Inflammatory macrophage (primary cell): ENCODE data around the gene ERC2.

Source experiments
- DNase-seq, 2 donors: peaks; one replicate each; pipeline ENCODE4 v3.0.0-alpha.2; 2020 to 2022

Gene ERC2

DNA sequence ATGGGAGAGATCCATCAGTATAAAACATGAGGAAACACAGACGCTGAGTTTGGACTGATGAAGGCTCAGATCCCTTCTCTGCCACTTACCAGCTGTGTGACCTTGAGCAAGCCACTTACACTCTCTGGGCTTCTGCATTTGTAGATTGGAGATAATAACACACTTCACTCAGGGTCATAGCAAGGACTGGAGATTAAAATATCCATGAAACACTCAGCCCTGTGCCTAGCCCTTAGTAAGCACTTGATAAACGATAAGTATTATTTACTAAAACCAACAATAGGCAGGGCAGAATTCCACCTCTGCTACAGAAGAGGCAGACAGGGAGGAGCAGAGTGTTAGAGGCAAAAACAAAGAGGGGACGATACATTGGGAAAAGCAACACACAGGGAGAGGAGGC lies 560.7 kb downstream of the ERC2 start:
- no peak for DNase-seq

GRCh38 chr3:55906896-55907295 lies 561.4 kb downstream of the ERC2 start:
- DNase-seq = no peak

DNA sequence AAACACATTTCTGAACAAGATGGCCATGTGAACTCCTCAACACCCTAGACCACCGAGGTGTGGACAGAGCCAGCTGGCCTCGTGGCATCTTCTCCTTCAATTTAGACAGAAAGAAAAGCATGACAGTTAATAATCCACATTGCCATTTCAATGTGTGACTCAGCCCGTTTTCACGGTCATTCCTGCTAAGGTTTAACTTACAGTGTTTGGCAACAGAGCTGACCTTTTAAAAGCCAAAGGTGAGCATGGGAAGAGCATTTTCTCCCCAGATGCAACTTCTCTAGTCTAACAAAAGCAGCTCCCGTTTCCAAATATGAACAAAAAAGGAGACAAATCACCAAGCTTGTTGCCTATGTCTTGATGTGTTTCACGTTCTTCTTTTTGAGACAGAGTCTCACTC lies 563.6 kb downstream of the ERC2 start:
- DNase-seq = no peak

DNA sequence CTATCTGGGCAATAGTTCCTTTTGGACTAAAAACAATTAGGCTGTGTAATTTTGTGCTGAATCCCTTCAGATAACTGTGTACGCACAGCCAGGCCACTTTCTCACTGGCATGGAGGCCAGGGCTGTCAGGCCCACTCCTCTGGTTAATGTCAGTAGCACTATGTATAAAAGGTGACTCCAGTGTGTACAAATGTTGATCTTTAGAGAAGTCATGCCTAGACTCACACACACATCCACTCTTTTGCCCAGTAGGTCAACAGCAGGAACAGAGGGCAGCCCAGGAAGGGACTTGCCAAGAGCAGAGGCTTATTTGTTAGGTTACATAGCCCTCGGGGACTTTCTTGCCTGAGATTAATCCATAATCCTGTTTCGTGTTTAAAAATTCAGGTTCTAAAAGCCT lies 564.6 kb downstream of the ERC2 start:
- DNase-seq = no peak

- DNase-seq = no peak
Observed at GRCh38 chr3:55902221-55902900, 565.9 kb downstream of the ERC2 start.

GRCh38 chr3:55899887-55900286 lies 568.4 kb downstream of the ERC2 start:
- no peak for DNase-seq

DNA sequence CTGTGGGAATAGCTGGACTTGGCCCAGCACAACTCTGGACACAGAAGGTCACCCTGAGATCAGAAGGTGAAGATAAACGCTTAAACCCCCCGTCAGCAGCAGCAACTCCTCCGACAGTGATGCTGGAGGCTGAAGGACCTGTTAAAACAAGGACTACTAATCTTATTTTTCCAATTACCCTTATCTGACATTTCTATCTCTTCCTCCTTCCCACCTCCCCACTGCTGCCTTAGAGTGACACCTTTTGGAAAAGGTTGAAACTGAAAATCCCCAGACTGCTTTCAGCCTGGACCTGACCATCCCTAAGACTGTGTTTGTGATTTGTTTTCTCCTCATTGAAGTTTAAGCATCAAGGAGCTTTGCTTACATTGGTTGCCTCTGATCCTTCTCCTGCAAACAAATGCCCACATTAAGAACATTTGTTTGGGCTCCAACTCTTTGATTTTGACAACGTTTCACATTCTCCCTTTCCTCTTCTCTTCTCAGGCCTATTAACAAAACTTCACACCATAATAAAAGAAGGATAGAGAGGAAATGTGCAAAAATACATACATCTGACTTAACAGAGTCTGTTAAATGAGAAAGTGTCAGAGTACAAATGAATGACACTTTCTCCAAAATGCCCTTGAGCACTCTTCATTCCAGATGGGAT lies 570.6 kb downstream of the ERC2 start:
- DNase-seq = no peak

DNA sequence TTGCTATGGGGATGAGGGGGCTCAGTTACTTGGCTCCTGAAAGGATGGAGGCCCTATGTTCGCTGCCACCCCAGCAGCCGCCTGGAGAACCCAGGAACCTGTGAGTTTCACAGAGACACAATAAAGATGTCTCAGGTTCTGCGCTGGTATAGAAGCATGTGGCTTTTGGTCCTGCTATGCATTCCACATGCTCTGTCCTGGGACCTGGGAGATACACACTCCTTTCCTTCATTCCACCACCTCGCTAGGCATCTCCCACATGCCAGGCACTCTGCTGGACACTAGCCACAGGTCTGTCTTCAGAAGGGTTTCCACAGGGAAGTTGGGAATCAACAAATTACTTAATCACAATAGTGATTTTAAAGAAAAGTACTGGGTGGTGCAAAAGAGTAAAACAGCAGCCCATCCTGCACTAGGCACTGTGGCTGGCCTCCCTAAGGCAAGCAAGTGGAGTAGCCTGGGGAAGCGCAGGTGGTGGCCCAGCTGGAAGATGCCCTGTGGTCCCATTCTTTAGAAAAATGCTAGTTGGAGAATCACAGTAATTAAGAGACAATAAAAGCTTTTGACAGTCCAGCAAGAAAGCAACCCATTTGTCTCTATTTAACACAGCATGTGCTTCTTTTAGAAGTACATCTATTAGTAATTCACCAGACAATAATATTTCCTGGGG lies 572.2 kb downstream of the ERC2 start:
- DNase-seq = no peak

- no peak for DNase-seq
Observed at GRCh38 chr3:55894605-55895004, 573.7 kb downstream of the ERC2 start.

GRCh38 chr3:55893045-55893664 lies 575.1 kb downstream of the ERC2 start:
- DNase-seq = no peak

- no peak for DNase-seq
Observed at GRCh38 chr3:55891106-55891505, 577.2 kb downstream of the ERC2 start.

DNA sequence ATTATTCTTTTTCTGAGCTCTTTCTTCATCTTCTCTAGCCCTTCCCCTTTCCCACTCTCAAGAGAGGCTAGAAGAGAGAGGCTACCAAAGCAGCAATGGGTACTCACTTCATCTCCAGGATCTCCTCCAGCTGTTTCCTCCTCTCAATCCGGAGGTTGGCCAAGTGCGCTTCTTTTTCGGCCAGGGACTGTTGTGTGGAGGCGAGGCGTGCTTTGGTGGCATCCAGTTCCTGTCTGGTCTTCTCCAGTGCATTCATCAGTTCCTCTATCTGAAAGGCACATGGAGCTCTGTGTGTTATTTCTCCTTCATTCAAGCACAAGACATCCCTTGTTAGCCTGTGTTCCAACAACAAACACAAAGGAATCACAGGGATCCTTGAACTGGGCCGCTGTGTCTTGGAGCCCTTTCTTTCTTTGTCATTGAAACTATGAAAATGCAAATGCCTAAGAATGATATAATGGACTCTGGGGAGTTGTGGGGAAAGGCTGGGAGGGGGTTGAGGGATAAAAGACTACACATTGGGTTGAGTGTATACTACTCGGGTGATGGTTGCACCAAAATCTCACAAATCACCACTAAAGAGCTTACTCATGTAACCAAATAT lies 579.9 kb downstream of the ERC2 start:
- DNase-seq = no peak

DNA sequence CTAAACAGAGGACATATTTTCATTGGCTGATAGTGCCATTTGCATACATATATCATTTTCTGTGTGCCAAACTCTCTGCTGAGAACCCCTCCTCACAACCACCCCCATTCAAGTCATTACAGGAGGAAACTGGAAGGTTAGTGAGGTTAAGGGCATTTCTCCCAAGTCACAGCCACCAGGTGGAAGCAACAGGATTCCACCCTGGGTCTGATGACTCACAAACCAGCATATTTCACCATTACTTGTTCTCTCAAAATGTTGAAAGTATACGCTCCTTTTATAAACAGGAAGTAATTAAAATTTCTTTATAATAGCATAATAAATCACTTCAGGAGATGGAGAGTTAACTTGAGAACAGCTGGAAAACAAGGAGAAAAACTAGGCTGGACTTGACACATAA lies 582.5 kb downstream of the ERC2 start:
- no peak for DNase-seq

GRCh38 chr3:55884491-55885285 lies 583.6 kb downstream of the ERC2 start:
- no peak for DNase-seq

DNA sequence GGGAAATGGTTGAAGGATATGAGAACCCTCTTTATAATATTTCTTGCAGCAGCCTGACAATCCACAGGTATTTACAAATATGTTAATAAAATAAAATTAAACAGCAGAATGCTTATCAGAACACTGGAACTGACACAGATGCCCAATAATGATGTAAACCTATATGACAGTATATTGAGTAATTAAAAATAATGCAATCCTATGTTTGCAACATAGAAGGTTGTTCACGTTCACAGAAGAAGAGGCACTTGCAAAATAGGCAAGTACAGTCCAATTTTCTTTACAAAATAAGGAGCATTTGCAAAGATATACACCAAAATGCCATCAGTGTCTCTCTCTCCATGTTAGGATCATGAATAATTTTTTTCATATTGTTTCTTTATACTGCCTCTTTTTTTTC lies 584.2 kb downstream of the ERC2 start:
- DNase-seq = peak in 1 of 2 donors; percentile 23

- no peak for DNase-seq
Observed at GRCh38 chr3:55882006-55882405, 586.3 kb downstream of the ERC2 start.

DNA sequence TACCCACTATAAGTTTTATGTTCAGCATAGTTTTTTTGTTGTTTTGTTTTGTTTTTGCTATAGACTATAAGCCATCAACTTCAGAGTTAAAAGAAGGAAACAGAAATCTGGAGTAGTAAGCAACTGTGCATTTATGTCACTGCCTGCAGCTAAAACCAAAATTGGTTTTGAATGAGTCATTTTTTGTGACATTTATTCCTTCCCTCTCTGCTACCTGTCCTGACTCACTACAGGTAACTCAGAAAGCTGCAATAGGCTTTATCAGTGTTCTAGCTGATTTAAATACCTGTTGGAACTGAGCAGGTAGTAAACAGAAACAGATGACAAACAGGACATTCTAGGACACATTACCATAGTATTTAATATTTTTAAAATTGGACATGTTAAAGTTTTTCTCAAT lies 587.9 kb downstream of the ERC2 start:
- no peak for DNase-seq

- no peak for DNase-seq
Observed at GRCh38 chr3:55879901-55880331, 588.4 kb downstream of the ERC2 start.

- no peak for DNase-seq
Observed at GRCh38 chr3:55877703-55878102, 590.6 kb downstream of the ERC2 start.

GRCh38 chr3:55876560-55876959 lies 591.7 kb downstream of the ERC2 start:
- no peak for DNase-seq

DNA sequence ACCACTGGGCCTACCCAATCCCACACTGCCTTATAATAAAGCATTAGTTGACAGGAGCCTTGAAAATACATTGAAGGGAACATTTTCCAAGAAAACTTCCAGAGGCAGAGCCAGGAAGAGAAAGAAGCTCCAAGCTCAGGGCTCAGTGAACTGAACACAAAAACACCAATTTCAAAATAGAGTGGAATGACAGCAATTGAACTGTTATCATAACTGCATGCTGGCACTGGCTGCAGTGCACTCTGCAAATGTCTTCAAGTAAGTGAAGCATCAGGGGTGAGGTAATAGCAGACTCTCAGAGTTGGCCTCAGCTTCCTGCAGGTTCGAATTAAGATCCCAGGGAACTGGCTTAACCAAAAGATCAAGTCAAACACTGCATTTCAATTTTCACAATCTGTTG lies 593.2 kb downstream of the ERC2 start:
- no peak for DNase-seq

DNA sequence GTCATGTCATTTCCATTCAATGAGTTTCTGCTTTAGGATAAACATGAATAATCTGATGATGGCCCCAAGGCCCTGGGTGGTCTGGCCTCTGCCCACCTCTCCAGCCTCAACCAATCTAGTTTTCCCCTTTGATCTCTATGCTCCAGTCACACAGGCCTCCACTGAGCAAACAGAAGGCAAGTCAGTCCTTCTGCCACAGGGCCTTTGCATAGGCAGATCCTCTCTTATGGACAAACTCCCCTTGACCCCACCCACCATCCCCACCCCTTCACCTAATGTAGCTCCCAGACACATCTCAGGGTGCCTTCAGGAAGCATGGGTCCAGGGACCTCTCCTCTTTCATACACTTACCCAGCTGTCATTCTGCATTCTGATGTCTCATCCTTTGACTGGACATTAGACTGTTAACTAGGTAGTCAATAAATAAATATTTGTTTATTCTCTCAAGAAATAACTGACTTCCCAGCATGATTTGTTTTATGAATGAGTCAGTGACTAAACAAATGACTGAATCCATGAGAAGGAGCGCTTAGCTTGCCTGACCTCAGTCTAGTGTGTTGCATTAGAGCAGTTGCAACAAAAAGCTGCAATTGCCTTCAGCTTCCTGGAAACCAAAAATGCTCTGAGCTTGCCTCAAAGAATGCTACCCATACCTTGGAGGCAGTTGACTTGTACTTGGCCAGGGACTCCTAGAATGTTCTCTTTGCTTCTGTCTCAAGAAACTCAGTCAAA lies 594.6 kb downstream of the ERC2 start:
- DNase-seq = no peak
